Uterus (tissue), 4 donors: ENCODE measurements around the gene MOB3B. TPM values are rescaled to one million over a fixed set of nuclear protein-coding genes. Genes with fewer than 3 reads are reported as not detected.
A peak's percentile ranks its signal among the peaks of the same experiment; 100 is the strongest.

Experiments
- DNase-seq, 2 donors: peaks; one replicate each; pipeline ENCODE4 v3.0.0-alpha.2; 2019 to 2020
- H3K27ac ChIP-seq, 2 donors: fragments of 200-600 bp; sonication (generic); 1 replicate in 1 of 2; 2 replicates in 1 of 2; pipeline ENCODE4 v1.5.1; 2016 to 2018
- H3K27me3 ChIP-seq, 2 donors: fragments of 200-600 bp; sonication (generic); one replicate each; pipeline ENCODE4 v1.5.1; 2018 to 2019; ENCODE audit warnings: control low read depth in 1 of 2
- H3K36me3 ChIP-seq, 2 donors: fragments of 200-600 bp; sonication (generic); one replicate each; pipeline ENCODE4 v1.5.1; 2019; ENCODE audit warnings: control low read depth in 1 of 2
- H3K4me1 ChIP-seq, 2 donors: fragments of 200-600 bp; sonication (generic); one replicate each; pipeline ENCODE4 v1.5.1; 2018 to 2019; ENCODE audit warnings: control low read depth in 1 of 2
- H3K4me3 ChIP-seq, 2 donors: fragments of 200-600 bp; sonication (generic); 1 replicate in 1 of 2; 2 replicates in 1 of 2; pipeline ENCODE4 v1.5.1; 2018 to 2019; ENCODE audit warnings: mild to moderate bottlenecking in 1 of 2
- H3K9me3 ChIP-seq, 2 donors: fragments of 200-600 bp; sonication (generic); one replicate each; pipeline ENCODE4 v1.5.1; 2019; ENCODE audit warnings: control low read depth in 1 of 2
- CTCF ChIP-seq, 4 experiments: fragments of 200-600 bp in 2 of 4; fragments of 450-650 bp in 2 of 4; sonication (generic) in 2 of 4; IDR thresholded peaks; one replicate each; pipeline ENCODE4 v1.5.1; 2016 to 2019; ENCODE audit warnings: antibody characterized with exemption in 4 of 4, mild to moderate bottlenecking in 2 of 4, moderate library complexity in 1 of 4
- POLR2A ChIP-seq, 2 donors: fragments of 450-650 bp; IDR thresholded peaks; one replicate each; pipeline ENCODE4 v1.6.1; 2016; ENCODE audit warnings: antibody characterized with exemption in 2 of 2, mild to moderate bottlenecking in 1 of 2, moderate library complexity in 1 of 2
- intact Hi-C: fragments of 100-400 bp; cut with DNase I; formaldehyde crosslinking; loops from one replicate; pipeline ENCODE4 v1.15.1; 2023; ENCODE audit warnings: low total_unique reads
- total RNA-seq, 4 donors: library from RNA; depleted of rRNA in 3 of 4; stranded (reverse); fragments of >200 nt in 3 of 4; gene quantifications; one replicate each; pipeline versions ENCODE4 v1.1.0 to v1.2.4, GENCODE V29; 2014 to 2023
- donor health status: DM: yes; HTN: yes; CAD: no.

The MOB3B gene
- total RNA-seq, 4 donors from 2014 or later: 2.0 to 34.4 (median 12.6) TPM

- no peaks in the 10 kb centered on the region for H3K9me3 ChIP-seq
- no peak for TF ChIP-seq CTCF (IDR thresholded peaks at IDR 0.05)
- no peak for TF ChIP-seq POLR2A (IDR thresholded peaks at IDR 0.05)
- H3K4me1 ChIP-seq: no peaks in the 10 kb centered on the region
- intact Hi-C loops: no loop called here
- no peak overlapping the region for H3K4me3 ChIP-seq
- no peak for DNase-seq
- no peaks in the 10 kb centered on the region for H3K36me3 ChIP-seq
- H3K27ac ChIP-seq: no peak overlapping the region
- H3K27me3 ChIP-seq: no peaks in the 10 kb centered on the region
Measured at GRCh38 chr9:27558307-27558706, 28.7 kb upstream of the MOB3B start.

- no peak for TF ChIP-seq CTCF (IDR thresholded peaks at IDR 0.05)
- H3K36me3 ChIP-seq: no peaks in the 10 kb centered on the region
- H3K9me3 ChIP-seq: no peaks in the 10 kb centered on the region
Measured at GRCh38 chr9:27556470-27556869, 26.9 kb upstream of the MOB3B start.

GRCh38 chr9:27554712-27555111, 25.1 kb upstream of the MOB3B start:
- Histone ChIP-seq H3K36me3 (no peaks in the 10 kb centered on the region), H3K4me1 (no peaks in the 10 kb centered on the region)

More at GRCh38 chr9:27556470-27556869, 26.9 kb upstream of the MOB3B start:
- H3K4me1 ChIP-seq: no peaks in the 10 kb centered on the region
- no peak overlapping the region for H3K4me3 ChIP-seq
- H3K27me3 ChIP-seq: no peaks in the 10 kb centered on the region
- no peak for DNase-seq
- no peak overlapping the region for H3K27ac ChIP-seq
- intact Hi-C loops: no loop called here

GRCh38 chr9:27549196-27549755, 19.7 kb upstream of the MOB3B start:
- TF ChIP-seq POLR2A (IDR thresholded peaks at IDR 0.05) (no peak), CTCF (IDR thresholded peaks at IDR 0.05) (no peak)
- no peaks in the 10 kb centered on the region for H3K36me3 ChIP-seq
- H3K4me1 ChIP-seq: no peaks in the 10 kb centered on the region
- intact Hi-C loops: loop anchor here (5.0 kb wide), 1 partner anchor 217 kb away; no protein-coding TSS in a partner anchor
- peak overlapping the region in 1 of 2 donors; percentile 52 for H3K27ac ChIP-seq
- no peaks in the 10 kb centered on the region for H3K9me3 ChIP-seq
- no peak for DNase-seq
- no peaks in the 10 kb centered on the region for H3K27me3 ChIP-seq
- H3K4me3 ChIP-seq: no peak overlapping the region

More at GRCh38 chr9:27554712-27555111, 25.1 kb upstream of the MOB3B start:
- H3K4me3 ChIP-seq: no peak overlapping the region
- TF ChIP-seq POLR2A (IDR thresholded peaks at IDR 0.05) (no peak), CTCF (IDR thresholded peaks at IDR 0.05) (no peak)
- no peak for DNase-seq
- no peak overlapping the region for H3K27ac ChIP-seq
- H3K27me3 ChIP-seq: no peaks in the 10 kb centered on the region
- H3K9me3 ChIP-seq: no peaks in the 10 kb centered on the region
- intact Hi-C loops: no loop called here

GRCh38 chr9:27548055-27548741, 18.6 kb upstream of the MOB3B start:
- intact Hi-C loops: loop anchor here (5.0 kb wide), 1 partner anchor 216 kb away; no protein-coding TSS in a partner anchor
- Histone ChIP-seq H3K27ac (peak overlapping the region in 1 of 2 donors; percentile 52), H3K36me3 (no peaks in the 10 kb centered on the region), H3K4me3 (no peak overlapping the region), H3K4me1 (no peaks in the 10 kb centered on the region), H3K9me3 (no peaks in the 10 kb centered on the region), H3K27me3 (no peaks in the 10 kb centered on the region)
- DNase-seq: no peak
- TF ChIP-seq POLR2A (IDR thresholded peaks at IDR 0.05) (no peak), CTCF (IDR thresholded peaks at IDR 0.05) (peak; percentile 51 to 72 (median 62))
